Naive thymus-derived CD8-positive, alpha-beta T cell (primary cell): ENCODE measurements around the gene GTF2IRD1. TPM values are rescaled to one million over a fixed set of nuclear protein-coding genes. Genes with fewer than 3 reads are reported as not detected.
"Not testable (repeated sequence)": the region's sequence is repeated elsewhere in the genome, so short reads cannot be mapped to it uniquely, and the experiment has no call there.

ENCODE experiments used
- ATAC-seq, 2 donors: fragments of 150-1000 bp; cut with Tn5 transposase in 1 of 2; sonication (Bioruptor Pico), chemical (Tn5 transposase) in 1 of 2; 1 replicate in 1 of 2; 2 replicates in 1 of 2; pipeline ENCODE4 v1.10.0; 2021; ENCODE audit warnings: mild to moderate bottlenecking in 2 of 2, moderate library complexity in 2 of 2
- POLR2A ChIA-PET: fragments of 350-600 bp; sonication (Branson Sonifier 250); formaldehyde crosslinking; loops from one replicate; lab custom pipeline; 2021; ENCODE audit warnings: antibody characterized with exemption; lab: Charles Lee
- DNase-seq, 10 donors: peaks; one replicate each; pipeline versions ENCODE4 v3.0.0 to v3.0.0-alpha.2; 2020 to 2022
- H3K27ac Mint-ChIP-seq, 10 donors: one replicate each; pipeline ENCODE4 v1.8.0; 2020 to 2022; ENCODE audit warnings: mild to moderate bottlenecking in 10 of 10, mixed read lengths in 10 of 10, moderate library complexity in 4 of 10, inconsistent platforms in 1 of 10
- H3K27me3 Mint-ChIP-seq, 5 donors: one replicate each; pipeline ENCODE4 v1.8.0; 2021 to 2022; ENCODE audit warnings: mixed read lengths in 5 of 5
- H3K36me3 Mint-ChIP-seq, 3 donors: one replicate each; pipeline ENCODE4 v1.8.0; 2020 to 2022; ENCODE audit warnings: mixed read lengths in 3 of 3, mild to moderate bottlenecking in 2 of 3, inconsistent platforms in 1 of 3
- H3K4me1 Mint-ChIP-seq, 4 donors: one replicate each; pipeline ENCODE4 v1.8.0; 2021 to 2022; ENCODE audit warnings: mixed read lengths in 4 of 4
- H3K4me3 Mint-ChIP-seq, 10 donors: one replicate each; pipeline ENCODE4 v1.8.0; 2020 to 2022; ENCODE audit warnings: mild to moderate bottlenecking in 10 of 10, mixed read lengths in 10 of 10, moderate library complexity in 6 of 10, inconsistent platforms in 1 of 10
- H3K9me3 Mint-ChIP-seq, 9 donors: one replicate each; pipeline ENCODE4 v1.8.0; 2020 to 2022; ENCODE audit warnings: mixed read lengths in 9 of 9, mild to moderate bottlenecking in 3 of 9, inconsistent platforms in 1 of 9, moderate library complexity in 1 of 9
- polyA plus RNA-seq, 3 donors: library from polyadenylated mRNA; unstranded; fragments of 300-500 nt; fragmentation: Illumina TruSeq; gene quantifications; one replicate each; pipeline ENCODE4 v1.2.3, GENCODE V29; 2021
- total RNA-seq, 8 experiments: library from RNA in 2 of 8; stranded (reverse) in 2 of 8; gene quantifications; one replicate each; pipeline ENCODE4 v1.2.3 and lab custom pipeline; 2021 to 2026

Gene GTF2IRD1
- total and polyA plus RNA-seq, 5 experiments from 2014 or later, result 1.3 to 1.8 TPM; not detected in 3

DNA sequence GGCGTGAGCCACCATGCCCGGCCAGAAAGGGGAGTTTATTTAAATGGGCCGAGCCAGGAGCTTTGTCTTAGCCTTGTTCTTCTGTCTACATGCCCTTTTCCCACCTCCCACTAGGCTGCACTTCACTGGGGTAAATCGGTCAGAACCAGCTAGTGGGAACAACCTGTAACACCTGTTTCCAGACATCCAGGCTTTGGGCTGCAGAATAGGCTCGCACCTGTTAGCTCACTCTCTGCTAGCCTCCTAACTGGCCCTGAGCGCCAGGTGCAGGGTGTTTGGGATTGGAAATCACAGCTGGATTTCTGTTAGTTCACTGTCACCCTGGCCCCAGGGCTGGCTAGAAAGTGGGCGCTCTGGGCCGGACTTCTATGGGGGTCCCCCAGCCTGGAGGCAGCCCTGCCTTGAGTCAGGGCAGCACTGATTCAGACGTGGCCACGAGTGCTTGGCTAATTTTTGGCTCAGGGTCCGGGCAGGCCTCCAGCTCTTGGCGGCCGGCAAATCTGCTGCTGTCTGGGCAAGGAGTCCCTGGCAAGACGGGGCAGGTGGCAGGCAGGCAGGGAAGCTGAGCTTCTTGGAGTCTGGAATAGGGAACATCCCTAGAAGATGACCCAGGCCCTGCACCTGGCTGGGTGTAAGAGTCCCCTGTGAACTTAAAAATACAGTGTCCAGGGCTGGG lies 48.6 kb downstream of the GTF2IRD1 start:
- POLR2A ChIA-PET, result no interaction called here

DNA sequence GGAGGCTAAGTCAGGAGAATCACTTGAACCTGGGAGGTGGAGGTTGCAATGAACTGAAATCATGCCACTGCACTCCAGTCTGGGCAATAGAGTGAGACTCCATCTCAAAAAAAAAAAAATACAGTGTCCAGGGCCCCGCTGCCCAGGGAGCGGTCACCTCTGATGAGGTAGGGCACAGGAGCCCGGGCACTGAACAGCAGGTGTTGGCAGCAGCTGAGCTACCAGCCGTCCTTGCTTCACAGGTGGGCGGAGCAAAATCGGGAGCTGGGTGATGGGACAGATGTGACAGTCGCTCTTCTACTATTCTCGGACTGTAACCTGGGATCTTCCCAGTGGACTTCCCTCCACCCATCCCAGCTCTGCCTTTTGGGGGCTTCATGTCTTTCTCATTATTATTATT lies 49.4 kb downstream of the GTF2IRD1 start:
- H3K9me3 Mint-ChIP-seq, result no peaks in the 10 kb centered on the region
- ATAC-seq, result no peak
- no peaks in the 10 kb centered on the region for H3K27me3 Mint-ChIP-seq
- H3K36me3 Mint-ChIP-seq, result no peaks in the 10 kb centered on the region
- POLR2A ChIA-PET, result no interaction called here
- no peak for DNase-seq
- peak overlapping the region in 1 of 10 donors; percentile 72 for H3K27ac Mint-ChIP-seq
- no peaks in the 10 kb centered on the region for H3K4me1 Mint-ChIP-seq
- H3K4me3 Mint-ChIP-seq, result no peak overlapping the region

More for the DNA sequence above, 48.6 kb downstream of the GTF2IRD1 start:
- Mint-ChIP-seq H3K9me3 (no peaks in the 10 kb centered on the region), H3K4me3 (no peak overlapping the region), H3K36me3 (no peaks in the 10 kb centered on the region), H3K27ac (peak overlapping the region in 1 of 10 donors; percentile 50), H3K27me3 (no peaks in the 10 kb centered on the region), H3K4me1 (no peaks in the 10 kb centered on the region)
- DNase-seq (no peak), ATAC-seq (no peak)

DNA sequence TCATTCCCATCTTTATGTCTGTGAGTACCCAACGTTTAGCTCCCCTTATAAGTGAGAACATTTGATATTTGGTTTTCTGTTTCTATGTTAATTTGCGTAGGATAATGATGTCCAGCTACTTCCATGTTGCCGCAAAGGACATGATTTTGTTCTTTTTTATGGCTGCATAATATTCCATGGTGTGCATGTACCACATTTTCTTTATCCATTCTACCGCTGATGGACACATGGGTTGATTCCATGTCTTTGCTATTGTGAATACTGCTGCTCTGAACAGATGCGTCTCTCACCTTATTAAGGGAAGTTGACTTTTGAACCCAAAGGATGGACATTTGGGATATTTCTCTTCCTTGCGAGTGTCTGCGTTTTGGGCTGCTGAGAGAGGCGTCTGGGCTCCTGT lies 50.2 kb downstream of the GTF2IRD1 start:
- Mint-ChIP-seq H3K36me3 (no peaks in the 10 kb centered on the region), H3K4me3 (no peak overlapping the region), H3K9me3 (no peaks in the 10 kb centered on the region), H3K4me1 (no peaks in the 10 kb centered on the region), H3K27me3 (no peaks in the 10 kb centered on the region), H3K27ac (no peak overlapping the region)
- ATAC-seq (no peak), DNase-seq (no peak)
- POLR2A ChIA-PET, result interaction anchor here (0.6 kb wide), 1 partner anchor 76 kb away, joined by 3 read pairs; no protein-coding TSS in a partner anchor

DNA sequence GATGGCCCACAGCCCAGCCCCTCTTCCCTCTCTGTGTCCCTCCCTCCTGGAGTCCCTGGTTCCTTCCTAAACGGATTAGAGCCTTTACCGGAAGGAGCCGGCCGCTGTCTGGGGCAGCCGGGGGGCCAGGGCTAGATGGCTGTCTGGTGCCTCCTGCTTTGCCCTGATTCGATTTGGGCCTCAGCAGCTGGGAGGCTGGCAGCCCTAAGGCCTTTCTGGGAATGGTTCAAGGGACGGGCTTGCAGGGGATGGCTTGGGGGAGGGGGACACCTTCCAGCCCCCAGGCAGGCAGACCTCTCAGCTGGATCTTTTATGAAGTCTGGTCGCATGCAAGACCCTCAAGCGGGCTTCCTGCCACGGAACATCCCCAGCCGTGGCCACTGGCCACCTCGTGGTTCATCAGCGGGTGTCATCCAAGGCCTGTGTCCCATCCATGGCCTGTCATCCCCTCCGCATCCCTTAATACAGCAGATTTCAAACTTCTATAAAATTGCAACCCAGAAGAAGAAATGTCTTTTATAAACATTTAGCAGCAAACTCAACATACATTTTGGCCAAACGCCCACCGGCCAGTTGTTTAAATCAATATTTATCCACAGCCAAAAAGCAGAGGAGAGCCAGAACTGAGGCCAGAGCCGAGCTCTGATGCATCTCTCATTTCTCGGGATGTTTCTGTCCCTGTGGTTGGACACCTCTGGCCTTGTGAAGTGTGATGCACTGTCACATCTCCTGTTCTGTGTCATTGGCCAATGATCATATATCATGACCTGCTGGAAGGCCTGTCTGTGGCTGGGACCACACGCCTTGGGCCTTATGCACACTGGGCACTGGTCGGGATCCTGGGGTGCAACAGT lies 52.0 kb downstream of the GTF2IRD1 start:
- Mint-ChIP-seq H3K27me3 (no peaks in the 10 kb centered on the region), H3K4me3 (no peak overlapping the region), H3K4me1 (no peaks in the 10 kb centered on the region), H3K9me3 (no peaks in the 10 kb centered on the region), H3K36me3 (no peaks in the 10 kb centered on the region), H3K27ac (peak overlapping the region in 2 of 10 donors; percentile 4 to 53)
- POLR2A ChIA-PET, result no interaction called here
- no peak for DNase-seq
- ATAC-seq, result no peak

DNA sequence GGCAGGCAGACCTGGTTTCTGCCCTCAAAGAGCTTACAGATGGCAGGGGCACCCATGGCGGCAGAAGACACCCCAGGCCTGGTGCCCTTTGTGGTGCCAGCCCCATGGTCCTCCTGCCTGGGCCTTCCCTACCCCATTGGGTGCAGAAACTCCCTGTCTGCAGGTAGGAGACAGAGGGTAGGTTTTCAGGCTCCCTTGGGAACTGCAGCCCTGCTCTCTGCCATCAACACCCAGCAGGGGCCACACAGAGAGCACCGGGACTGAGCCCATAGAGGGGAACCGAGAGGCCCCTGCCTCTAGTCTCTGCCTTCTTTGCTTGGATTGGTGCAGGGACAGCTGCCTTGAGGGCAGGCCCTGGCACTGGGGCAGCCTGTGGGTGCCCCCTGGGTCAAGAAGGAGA lies 52.6 kb downstream of the GTF2IRD1 start:
- POLR2A ChIA-PET, result no interaction called here
- ATAC-seq (no peak), DNase-seq (no peak)
- Mint-ChIP-seq H3K9me3 (no peaks in the 10 kb centered on the region), H3K27me3 (no peaks in the 10 kb centered on the region), H3K4me3 (no peak overlapping the region), H3K4me1 (no peaks in the 10 kb centered on the region), H3K27ac (peak overlapping the region in 1 of 10 donors; percentile 4), H3K36me3 (no peaks in the 10 kb centered on the region)

DNA sequence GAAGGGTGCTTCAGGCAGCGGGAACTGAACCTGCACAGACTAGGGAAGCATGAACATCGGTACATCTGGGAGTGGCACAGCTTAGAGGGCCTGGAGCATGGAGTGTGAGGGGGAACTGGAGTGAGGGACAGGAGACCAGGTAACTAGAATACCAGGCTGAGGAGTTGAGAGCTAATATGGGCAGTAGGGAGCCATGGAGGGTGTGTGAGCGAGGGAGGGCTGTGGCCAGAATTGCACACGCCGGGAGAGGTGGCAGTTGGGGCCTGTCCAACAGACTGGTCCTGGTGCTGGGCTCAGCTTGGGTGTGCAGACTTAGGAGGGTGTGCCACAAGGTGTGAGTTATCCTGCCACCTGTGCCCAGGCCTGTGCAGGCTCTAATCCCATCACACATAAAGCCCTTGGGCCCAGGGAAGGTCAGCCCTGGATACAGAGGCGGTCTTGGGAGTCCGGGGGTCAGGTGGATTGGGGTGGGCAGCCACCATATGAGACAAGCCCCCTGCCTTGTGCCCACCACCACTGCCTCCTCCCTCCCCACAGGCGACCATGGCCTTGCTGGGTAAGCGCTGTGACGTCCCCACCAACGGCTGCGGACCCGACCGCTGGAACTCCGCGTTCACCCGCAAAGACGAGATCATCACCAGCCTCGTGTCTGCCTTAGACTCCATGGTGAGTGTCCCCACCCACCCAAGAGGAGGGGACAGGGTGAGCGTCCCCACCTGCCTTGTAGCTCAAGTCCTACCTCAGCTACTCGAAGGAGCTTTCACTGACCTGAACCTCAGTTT lies 54.0 kb downstream of the GTF2IRD1 start:
- no peaks in the 10 kb centered on the region for H3K9me3 Mint-ChIP-seq
- H3K27ac Mint-ChIP-seq, result no peak overlapping the region
- POLR2A ChIA-PET, result no interaction called here
- ATAC-seq (no peak), DNase-seq (no peak)
- no peak overlapping the region for H3K4me3 Mint-ChIP-seq
- no peaks in the 10 kb centered on the region for H3K27me3 Mint-ChIP-seq
- H3K36me3 Mint-ChIP-seq, result no peaks in the 10 kb centered on the region
- H3K4me1 Mint-ChIP-seq, result no peaks in the 10 kb centered on the region

DNA sequence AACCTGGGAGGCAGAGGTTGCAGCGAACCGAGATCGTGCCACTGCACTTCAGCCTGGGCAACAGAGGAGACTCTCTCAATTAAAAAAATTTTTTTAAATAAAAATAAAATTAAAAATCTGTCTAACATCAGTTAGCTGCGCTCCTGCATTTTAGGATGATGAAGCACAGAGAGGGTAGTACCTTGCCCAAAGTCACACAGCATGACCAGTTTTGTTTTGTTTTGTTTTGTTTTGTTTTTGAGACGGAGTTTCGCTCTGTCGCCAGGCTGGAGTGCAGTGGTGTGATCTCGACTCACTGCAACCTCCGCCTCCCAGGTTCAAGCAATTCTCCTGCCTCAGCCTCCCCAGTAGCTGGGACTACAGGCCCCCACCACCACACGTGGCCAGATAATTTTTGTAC lies 55.7 kb downstream of the GTF2IRD1 start:
- ATAC-seq, H3K4me3 Mint-ChIP-seq, H3K27me3 Mint-ChIP-seq, H3K27ac Mint-ChIP-seq, H3K36me3 Mint-ChIP-seq, H3K9me3 Mint-ChIP-seq, H3K4me1 Mint-ChIP-seq, POLR2A ChIA-PET, DNase-seq: not testable (repeated sequence)

DNA sequence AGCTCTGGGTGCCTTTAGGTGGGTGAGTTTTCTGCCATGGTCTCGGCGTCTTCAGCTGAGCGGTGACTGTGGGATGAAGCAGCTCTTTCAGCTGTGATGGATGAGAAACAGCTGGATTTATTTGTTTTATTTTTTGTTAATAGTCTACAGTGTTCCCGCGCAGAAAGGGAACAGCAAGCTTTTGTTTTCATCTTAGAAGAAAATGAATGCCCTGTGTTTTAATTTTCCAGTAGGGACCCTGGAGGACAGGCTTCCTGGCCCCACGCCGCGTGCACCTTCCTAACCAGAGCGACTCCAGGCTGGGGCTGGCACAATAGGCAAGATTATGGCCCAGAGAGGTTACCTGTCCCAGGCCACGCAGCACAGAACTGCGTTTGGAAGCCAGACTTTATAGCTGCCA lies 57.6 kb downstream of the GTF2IRD1 start:
- no peaks in the 10 kb centered on the region for H3K9me3 Mint-ChIP-seq
- H3K4me1 Mint-ChIP-seq, result no peaks in the 10 kb centered on the region
- no peak overlapping the region for H3K4me3 Mint-ChIP-seq
- H3K27ac Mint-ChIP-seq, result no peak overlapping the region
- no peak for DNase-seq
- H3K27me3 Mint-ChIP-seq, result no peaks in the 10 kb centered on the region
- no peaks in the 10 kb centered on the region for H3K36me3 Mint-ChIP-seq
- ATAC-seq, result no peak
- POLR2A ChIA-PET, result no interaction called here

DNA sequence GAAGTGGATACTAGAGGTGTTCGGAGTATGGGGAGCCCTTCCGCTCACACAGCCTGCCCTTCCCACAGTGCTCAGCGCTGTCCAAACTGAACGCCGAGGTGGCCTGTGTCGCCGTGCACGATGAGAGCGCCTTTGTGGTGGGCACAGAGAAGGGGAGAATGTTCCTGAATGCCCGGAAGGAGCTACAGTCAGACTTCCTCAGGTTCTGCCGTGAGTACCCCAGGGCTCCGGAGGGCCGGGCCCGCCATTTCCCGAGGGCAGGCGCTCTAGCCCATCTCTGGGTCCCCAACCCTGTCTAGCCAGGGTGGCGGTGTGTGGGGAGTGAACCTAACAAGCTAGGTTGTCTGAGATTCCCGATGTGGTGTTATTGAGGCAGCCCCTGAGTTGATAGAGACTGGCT lies 59.1 kb downstream of the GTF2IRD1 start:
- no peak overlapping the region for H3K27ac Mint-ChIP-seq
- no peak overlapping the region for H3K4me3 Mint-ChIP-seq
- H3K27me3 Mint-ChIP-seq, result no peaks in the 10 kb centered on the region
- H3K36me3 Mint-ChIP-seq, result no peaks in the 10 kb centered on the region
- H3K9me3 Mint-ChIP-seq, result no peaks in the 10 kb centered on the region
- no peak for DNase-seq
- ATAC-seq, result no peak
- no peaks in the 10 kb centered on the region for H3K4me1 Mint-ChIP-seq
- POLR2A ChIA-PET, result interaction anchor here (0.6 kb wide), 1 partner anchor 17 kb away, joined by 3 read pairs; no protein-coding TSS in a partner anchor

DNA sequence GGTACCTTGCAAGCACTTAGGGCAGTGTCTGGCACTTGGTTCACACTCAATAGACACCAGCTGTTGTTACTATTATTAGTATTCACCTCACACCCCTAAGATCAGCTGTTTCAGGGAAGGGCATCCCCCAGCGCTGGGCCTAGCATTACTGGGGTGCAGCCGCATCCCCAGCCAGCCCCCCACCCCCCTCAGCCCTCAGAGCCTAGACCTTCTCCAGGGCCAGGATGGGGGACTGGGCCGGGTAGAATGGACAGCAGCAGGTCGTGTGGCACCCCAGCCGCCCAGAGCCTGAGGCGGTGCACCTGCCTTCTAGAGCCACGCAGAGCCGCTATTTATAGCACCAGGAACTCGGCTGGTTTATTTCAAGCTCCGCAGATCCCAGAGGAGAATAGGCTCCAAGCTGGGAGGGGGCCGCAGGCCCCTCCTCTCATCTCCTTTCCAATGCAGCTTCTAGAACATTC lies 60.5 kb downstream of the GTF2IRD1 start:
- Mint-ChIP-seq H3K4me3 (no peak overlapping the region), H3K4me1 (no peaks in the 10 kb centered on the region), H3K9me3 (peaks cover 0 to 4% (median 0%) of the 10 kb centered on the region in 9 donors), H3K36me3 (no peaks in the 10 kb centered on the region), H3K27ac (no peak overlapping the region), H3K27me3 (no peaks in the 10 kb centered on the region)
- POLR2A ChIA-PET, result no interaction called here
- no peak for ATAC-seq
- DNase-seq, result no peak

DNA sequence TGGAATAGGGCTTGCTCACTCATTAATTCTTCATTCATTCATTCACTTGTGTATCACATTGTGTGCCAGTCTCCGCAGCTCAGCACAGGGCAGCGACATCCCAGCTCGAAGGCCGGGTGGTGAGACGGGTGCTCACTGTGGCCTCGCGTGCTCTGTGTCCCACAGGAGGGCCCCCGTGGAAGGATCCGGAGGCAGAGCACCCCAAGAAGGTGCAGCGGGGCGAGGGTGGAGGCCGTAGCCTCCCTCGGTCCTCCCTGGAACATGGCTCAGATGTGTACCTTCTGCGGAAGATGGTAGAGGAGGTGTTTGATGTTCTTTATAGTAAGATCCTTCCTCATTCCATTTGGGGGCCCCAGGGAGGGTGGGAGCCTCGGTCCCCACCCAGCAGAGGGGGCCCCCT lies 61.6 kb downstream of the GTF2IRD1 start:
- Mint-ChIP-seq H3K9me3 (peaks cover 0 to 4% (median 0%) of the 10 kb centered on the region in 9 donors), H3K27me3 (no peaks in the 10 kb centered on the region), H3K4me3 (no peak overlapping the region), H3K36me3 (no peaks in the 10 kb centered on the region), H3K4me1 (no peaks in the 10 kb centered on the region), H3K27ac (no peak overlapping the region)
- DNase-seq (no peak), ATAC-seq (no peak)
- POLR2A ChIA-PET, result no interaction called here

DNA sequence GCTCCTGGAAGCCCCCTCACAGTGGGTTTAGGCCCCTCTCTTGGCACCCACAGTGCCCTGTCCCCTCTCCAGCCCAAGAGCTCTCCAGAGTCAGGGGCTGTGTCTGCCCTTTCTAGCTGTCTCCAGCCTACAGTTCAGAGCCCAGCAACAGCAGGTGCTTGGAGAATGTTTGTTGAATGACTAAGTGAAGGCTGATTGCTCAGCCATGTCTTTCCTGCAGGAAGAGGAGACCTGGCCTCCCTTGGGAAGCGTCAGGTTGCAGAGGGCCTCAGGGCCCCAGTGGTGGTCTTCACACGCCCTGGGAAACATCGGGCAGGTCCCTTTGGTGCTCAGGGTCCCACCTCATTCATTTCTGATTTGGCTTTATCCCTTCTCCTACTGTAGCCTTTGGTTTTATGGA lies 62.5 kb downstream of the GTF2IRD1 start:
- no peaks in the 10 kb centered on the region for H3K27me3 Mint-ChIP-seq
- no peak overlapping the region for H3K4me3 Mint-ChIP-seq
- H3K27ac Mint-ChIP-seq, result peak overlapping the region in 1 of 10 donors; percentile 57
- POLR2A ChIA-PET, result no interaction called here
- no peak for ATAC-seq
- H3K4me1 Mint-ChIP-seq, result no peaks in the 10 kb centered on the region
- no peak for DNase-seq
- peaks cover 0 to 6% (median 0%) of the 10 kb centered on the region in 9 donors for H3K9me3 Mint-ChIP-seq
- peaks cover 0 to 3% (median 2%) of the 10 kb centered on the region in 3 donors for H3K36me3 Mint-ChIP-seq

DNA sequence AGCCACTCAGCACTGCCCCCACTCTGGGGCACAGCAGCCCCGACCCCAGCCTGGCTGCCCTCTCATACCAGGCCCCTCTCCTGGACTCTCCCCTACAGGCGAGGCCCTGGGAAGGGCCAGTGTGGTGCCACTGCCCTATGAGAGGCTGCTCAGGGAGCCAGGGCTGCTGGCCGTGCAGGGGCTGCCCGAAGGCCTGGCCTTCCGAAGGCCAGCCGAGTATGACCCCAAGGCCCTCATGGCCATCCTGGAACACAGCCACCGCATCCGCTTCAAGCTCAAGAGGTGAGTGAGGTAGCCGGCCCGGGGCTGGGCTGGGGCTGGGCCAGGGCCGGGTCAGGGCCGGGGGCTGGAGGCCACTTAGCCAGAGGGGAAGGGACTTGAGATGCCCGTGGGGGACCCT lies 64.3 kb downstream of the GTF2IRD1 start:
- H3K27ac Mint-ChIP-seq, result no peak overlapping the region
- H3K9me3 Mint-ChIP-seq, result peaks cover 0 to 12% (median 0%) of the 10 kb centered on the region in 9 donors
- POLR2A ChIA-PET, result no interaction called here
- no peak for DNase-seq
- no peak overlapping the region for H3K4me3 Mint-ChIP-seq
- no peaks in the 10 kb centered on the region for H3K27me3 Mint-ChIP-seq
- no peak for ATAC-seq
- H3K36me3 Mint-ChIP-seq, result peaks cover 0 to 7% (median 5%) of the 10 kb centered on the region in 3 donors
- H3K4me1 Mint-ChIP-seq, result no peaks in the 10 kb centered on the region
